Measurements from ENCODE around the gene VPS51.
A peak's percentile ranks its signal among the peaks of the same experiment; 100 is the strongest.

Gene VPS51

DNA sequence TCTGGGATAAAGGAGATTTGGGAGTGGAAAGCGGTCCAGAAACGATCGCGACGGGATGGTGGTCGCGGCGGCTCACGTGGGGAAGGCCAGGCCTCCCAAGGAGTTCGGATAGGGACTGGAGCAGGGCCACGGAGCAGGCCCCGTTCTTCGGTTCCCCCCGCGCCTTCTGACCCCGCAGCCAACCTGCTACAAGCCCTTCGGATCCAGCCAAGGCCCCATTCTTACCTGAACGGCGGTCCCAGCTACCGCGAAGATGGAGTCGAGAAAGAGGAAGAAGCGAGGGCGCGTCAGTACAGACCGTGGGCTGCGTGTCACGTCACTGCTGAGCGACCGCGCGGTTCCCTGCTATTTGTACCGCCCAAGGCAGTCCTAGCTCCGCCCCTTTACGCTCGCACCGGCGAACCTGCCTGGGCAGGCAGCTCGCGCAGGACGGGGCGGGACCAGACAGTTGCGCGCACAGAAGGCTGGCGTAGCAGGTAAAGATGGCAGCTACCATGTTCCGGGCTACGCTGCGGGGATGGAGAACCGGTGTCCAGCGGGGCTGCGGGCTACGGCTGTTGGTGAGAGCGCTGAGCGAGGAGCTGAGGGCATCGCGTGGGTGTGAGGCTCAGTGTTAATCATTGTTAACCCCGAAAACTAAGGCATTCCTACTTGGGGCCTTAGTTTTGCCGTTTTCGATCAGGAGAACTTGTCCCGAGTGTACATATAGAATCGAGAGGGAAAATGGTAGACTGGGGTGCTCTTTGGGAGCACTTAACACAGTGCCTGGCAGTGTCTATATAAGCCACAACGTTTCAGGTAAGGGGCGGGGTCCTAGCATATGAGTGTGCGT is 26.1 kb downstream of the VPS51 start, which contains the start of the genes FAU and MRPL49:
FAU (minus strand) TSS at position 270 of the 832 bp plus-strand sequence. CDS start 321 bp downstream, outside the sequence.
MRPL49 (plus strand) TSS at position 457 of the 832 bp plus-strand sequence; CDS start at position 483, 26 bp downstream.
- DNase-seq, result peak; percentile 99

DNA sequence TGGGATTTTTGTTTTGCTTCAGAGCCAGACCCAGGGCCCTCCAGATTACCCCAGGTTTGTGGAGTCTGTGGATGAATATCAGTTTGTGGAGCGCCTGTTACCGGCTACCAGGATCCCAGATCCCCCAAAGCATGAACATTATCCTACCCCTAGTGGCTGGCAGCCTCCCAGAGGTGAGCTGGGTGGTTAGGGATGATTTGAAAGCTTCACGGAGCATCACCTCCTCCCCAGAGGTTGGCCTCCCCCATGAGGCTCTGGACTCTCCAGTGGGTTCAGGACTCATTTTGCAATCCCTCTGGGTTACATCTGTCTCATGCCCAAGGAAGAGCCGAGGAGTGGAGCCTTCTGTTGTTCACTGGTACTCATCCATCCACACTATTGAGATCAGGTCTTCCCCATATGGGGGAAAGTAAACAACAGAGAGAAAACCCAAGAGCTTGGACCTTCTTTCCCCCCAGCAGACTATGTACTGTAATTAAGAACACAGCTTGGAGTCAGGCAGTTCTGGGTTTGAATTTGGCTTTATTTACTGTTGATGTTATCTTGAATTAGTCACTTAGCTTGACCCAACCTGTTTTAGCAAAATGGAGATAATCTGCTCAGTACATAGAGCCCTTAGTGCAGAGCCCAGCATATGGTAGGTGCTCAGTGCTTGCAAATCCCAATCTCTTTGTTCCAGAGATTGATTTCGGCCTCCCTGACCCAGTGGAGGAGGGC is 28.6 kb downstream of the VPS51 start:
- no peak for DNase-seq

DNA sequence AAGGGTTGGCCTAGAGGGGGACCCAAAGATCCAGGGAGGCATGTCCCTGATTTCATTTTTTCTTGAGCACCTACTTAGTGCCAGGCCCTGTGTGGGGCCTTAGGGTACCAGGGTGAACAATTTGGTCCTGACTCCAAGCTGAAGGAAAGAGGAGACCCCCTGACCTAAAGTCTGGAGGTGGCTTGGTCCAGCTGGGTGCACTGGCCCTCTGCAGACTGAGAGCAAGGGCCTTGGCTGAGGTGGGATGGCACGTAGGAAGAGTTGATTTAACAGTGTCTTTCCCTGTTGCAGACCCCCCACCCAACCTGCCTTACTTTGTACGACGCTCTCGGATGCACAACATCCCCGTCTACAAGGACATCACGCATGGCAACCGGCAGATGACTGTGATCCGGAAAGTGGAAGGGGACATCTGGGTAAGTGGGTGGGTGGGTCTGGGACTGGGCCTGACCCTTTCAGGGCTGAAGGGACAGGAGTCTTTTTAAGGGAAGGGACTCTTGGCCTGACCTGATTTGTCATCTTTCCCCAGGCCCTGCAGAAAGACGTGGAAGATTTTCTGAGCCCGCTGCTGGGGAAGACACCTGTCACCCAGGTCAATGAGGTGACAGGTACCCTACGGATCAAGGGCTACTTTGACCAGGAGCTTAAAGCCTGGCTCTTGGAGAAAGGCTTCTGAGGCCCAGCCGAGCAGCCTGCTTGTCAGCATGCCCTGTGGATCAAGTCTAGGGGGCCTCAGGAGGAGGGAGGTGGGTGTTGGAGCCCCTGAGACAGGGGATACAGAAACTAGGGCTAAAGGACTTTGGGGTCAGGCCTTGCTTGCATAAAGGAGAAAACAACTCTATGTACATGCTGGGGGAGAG is 29.4 kb downstream of the VPS51 start:
- DNase-seq, result no peak

DNA sequence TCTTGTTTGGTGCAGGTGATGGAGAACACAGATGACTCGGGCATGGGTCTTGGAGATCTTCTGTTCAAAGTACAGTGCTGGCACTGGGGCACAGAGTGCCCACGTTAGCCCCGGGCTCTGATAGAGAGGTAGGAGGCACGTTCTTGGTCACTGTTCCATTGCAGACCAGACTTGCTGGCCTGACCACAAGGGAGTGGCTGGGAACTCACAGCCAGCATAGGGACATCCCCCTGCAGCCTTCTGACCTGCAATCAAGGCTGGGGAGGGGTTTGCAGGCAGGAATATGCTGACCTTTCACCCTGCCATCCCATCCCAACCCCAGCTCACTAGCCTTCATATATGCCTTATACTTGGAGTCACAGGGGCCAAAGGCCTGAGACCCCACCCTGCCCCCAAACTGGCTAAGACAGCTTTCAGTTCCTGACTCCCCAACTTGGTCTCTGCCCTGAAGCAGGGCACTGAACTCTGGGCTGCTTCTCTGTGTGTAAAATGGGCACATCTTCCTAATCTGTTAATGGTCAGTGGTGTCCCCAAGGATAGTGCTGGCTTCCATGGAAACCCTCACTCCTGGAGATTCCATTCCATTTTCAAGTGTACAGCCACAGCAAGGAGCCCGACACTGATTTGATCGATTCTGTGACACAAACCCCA is 30.7 kb downstream of the VPS51 start:
- no peak for DNase-seq

DNA sequence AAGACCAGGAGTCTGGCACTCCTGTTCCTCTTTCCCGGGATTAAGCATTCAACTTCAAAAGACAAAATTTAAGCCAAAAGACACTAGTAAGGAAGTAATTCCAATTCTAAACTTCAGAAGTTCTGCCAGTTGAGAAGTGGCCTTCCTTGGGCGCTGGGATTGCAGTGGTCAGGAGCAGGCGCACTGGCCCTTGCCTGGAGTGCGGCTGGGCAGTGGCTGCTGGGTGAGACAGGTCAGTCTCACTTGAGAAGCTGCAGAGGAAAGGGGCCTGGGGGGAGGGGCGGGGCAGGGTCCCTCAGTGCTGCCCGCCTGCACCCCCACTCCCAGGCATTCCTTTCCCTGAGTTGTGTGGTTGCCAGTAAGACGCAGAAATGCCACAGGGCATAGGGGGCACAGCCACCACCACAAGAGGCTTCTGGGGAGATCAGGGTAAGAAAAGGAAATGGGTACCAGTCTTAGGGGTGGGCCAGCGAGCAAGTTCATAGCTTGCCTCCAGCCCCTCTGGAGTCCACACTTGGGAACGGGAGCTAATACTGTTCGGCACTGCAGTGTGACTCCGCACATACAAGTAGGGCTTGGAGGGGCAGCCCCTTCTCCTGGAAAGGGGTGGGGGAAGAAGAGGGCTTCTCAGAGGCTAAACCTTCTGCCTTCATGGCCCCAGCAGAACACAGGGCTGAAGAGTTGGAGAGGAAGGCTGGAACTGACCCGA is 31.6 kb downstream of the VPS51 start:
- DNase-seq, result no peak

DNA sequence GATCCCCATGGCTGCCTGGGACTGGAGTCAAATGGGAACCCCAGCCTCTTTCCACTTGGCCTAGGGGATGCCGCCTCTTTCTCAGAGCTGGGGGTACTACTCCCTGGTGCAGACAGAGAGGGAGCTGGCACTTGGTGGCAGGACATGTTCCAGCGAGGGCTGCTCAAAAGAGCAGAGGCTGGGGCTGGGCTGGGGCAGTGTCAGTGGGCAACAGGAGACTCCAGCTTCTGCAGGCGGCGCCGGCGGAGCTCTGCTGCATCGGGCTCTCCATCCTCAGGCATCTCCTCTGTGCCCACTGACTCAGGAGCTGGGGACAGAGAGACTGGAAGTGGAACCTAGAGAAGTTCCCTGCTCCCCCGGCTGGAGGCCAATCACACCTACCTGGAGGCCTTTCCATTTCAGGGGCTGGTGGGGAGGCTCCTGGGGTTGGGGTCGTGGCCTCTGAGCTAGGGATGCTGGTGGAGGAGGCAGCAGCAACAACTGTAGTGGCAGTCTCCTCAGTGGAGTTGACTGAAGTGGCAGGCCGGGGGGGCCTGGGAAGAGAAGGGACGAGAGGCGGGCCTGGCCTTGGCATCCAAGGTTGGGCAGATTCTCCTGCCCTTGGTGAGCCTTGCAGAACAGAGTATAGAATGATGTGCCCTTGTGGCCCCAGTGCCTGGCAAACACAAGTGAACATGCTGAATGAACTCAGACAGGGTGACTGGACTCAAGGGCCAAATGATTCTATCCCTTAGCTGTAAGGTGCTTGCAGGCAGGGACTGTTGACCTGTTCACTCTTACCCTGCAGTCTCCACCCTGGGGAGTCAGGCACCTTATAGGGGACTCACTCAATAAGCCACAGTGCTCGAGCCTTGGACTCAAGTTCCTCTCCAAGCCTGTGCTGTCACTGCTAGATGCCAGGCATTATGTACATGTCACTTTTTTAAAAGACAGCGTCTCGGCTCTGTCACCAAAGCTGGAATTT is 32.5 kb downstream of the VPS51 start:
- no peak for DNase-seq

DNA sequence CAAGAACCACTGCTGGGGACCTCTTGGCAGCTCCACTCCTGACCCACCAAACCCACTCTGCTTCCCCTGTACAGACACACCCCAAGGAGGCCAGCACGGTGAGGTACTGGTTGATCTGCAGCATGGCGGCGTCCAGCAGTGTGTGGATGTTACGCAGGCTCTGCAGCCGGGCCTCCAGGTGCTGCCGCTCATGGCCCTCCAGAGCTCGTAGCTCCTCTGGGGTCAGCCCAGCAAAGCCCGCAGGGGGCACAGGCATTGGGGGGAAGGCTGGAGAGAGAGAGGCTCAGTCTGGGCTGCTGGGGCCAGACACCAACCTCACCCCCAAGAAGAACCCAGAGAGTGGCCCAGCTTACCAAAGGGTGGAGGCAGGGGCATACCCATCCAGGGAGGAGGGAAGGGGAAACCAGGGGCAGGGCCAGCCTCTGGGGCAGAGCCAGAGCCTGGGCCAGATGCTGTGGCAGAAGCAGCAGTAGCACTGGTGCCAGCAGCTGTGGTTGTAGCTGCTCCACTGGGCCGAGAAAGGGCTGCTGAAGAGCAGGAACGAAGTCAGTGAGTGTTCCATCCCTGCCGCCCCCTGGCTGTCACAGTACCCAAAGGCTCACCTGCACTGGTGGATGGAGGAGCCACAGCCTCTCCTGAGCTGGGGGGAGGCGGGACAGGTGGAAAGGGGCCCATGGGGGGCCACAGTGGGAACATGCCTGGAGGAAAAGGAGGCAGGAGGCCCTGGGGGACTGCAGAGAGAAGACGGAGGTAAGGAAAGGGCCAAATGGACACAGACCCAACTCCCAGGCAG is 33.8 kb downstream of the VPS51 start:
- no peak for DNase-seq

DNA sequence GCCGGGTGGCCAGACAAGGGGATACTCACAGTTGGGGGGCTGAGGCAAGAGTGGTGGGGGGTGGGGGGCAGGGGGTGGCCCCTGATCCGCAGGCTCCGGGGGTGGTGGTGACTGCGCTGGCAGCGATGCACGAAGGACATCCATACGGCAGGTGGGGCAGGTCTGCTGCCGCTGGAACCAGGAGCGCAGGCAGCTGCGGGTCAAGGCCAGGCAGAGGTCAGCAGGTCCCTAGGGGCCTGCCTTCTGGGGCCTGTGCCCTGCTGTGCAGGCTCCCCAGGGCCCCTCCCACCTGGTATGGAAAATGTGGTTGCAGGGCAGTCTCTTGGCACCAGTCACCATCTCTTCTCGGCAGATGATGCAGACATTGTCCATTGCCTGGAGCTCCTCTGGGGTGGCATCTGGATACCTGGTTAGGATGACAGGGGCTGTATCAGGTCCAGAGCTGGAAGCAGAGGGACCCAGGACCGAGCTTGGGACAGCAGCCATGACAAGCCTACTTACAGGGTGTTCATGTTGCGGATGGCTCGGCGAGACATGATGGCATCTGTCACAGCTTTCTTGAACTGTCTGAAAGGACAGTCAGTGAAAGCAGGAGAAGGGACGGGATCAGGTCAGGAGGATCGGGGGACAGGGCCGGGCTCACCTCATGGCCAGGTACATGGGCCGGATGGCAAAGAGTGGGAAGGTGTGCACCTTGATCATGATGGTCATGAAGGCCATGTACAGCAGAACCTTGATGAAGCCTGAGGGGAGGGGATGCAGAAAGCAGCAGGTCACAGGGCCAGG is 34.8 kb downstream of the VPS51 start:
- no peak for DNase-seq

DNA sequence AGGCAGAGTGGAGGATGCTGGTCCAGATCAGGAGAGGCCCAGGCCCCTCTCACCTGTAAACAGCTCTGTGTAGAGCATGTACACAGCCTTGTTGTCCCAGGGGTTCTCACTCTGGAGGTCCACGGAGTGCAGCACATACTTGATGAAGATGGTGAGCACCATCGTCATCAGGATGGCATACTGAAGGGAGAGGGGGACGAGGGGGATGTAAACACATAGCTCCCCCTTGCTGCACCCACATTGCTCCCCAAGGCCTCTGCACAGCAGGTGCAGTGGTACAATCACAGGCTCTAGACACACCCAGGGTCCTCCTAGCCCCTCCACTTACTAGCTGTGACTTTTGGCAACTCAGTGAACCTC is 35.4 kb downstream of the VPS51 start:
- DNase-seq, result no peak

DNA sequence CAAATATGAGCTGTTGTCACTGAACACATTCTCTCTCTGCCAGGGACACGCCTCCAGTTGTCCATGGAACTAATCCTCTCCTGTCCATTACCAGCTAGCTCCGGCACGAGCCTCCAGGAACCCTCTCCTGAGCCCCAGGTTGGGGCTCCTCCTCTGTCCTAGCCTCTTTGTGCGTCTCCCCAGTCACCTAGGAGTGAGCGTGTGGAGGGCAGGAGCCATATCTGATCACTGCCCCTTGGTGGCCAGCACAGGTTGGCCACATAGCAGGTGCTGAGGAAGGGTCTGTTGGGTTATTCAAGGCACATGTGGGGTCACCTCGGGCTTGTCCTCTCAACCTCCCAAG is 35.9 kb downstream of the VPS51 start:
- no peak for DNase-seq

DNA sequence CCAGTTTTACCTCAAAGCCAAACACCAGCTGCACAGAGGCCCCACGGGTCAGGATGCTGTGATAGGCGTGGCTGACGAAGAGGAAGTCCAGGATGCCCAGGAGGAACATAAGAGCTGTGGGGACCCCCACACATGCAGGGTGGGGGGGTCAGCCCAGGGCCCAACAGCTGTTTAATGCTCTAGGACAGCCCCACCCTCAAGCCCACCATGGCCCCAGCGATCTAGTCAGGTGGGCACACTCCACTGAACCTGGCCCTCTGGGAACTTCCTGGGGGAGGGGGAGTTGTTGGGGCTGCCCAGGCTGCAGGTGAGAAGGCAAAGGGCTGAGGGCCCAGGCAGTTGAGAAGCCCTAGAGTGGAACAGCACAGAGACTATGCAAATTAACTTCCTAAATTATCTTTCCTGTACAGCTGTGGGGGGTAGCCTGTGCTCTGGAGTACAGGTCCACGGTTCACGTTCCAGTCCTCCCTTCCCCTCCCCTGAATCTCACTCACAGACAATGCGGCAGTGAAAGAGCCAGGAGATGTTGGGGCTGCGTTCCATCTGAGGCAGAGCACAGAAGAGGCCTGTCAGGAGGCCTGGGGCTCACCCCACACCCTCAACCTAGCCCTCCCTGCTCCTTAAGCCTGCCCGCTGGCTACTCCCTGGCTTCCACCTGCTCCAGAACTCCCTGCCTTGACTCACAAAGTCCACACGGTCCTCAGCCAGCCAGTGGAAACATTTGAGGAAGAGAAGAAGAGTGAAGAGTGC is 36.4 kb downstream of the VPS51 start:
- no peak for DNase-seq

DNA sequence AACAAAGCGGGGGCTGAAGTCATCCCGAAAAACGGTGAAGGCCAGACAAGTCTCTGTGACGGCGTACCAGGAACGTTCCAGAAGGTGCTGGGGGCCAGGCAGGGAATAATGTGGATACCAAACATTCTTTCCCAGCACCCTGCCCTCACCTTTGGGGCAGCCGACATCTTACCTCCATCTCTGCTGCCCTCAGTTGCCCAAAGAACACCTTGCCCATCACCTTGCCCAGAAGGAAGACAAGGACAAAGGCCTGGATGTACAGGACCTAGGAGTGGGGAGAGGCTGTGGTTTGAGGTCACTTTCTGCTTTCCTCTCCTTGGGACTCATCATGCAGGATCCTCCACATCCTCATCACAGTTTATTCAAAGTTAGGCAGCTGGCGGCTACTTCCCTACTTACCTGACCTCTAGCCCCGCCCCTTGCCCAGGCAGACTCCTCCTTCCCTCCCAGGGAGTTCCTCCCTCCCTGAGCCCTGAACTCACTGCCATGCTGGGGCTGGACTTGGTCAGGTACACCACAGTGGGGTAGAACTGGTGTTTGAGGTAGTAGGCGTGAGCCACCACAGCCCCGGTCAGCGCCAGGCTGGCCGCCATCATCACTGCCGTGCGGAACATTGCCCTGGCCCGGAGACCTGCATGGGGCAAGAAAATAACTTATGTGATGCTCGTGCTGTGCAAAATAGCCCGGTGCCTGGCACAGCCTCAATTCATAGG is 37.1 kb downstream of the VPS51 start:
- peak; percentile 40 for DNase-seq

DNA sequence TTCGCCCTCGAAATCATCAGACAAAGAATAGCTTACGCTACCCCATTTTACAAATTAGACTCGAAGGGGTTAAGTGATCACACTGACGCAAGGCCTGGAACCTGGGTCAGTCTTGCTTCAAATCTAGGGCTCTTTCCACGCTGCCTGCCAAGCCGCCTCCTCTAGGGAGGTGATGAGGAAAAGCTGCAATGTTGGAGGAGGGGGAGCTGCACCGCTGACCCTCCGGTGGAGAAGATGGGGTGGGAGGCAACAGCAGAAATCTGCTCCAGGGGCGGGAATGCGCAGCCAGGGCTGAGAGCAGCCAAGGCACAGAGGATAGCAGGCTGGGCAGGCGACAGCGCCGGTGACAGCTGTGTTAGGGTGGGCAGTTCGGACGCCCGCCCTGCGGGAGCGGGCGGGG is 37.7 kb downstream of the VPS51 start:
- DNase-seq, result peak; percentile 6

DNA sequence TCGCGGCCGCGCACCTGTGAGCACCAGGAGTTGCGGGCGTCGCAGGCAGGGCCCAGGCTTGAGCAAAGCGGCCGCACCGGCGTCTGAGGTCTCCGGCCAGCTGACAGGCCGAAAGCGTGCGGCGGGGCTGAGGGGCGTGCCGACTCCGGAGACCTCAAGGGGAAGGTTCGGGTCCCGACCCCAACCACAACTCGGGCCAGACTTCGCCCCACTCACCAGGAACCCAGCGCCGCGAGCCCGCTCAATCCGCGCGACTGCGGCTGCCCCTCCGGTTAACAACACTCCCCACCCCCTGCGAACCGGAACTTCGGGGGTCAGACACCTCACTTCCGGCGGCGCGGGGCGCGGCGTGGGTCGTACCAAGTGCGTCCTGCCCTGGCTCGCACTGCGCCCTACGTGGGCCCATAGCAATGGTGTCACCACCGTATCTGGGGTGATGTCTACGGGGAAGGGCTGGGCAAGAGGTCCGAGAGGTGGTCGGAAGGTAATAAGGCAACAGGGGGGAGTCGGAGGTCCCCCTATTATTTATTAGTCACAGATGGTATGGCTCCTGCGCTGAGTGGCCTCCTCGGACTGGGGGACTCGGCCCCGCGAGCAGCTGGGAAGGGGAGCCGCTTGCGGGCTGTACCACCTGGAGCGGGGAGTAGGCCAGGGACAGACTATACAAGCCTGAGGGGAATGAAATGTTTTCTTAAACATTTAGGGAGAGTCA is 38.4 kb downstream of the VPS51 start, which contains the start of gene SYVN1:
SYVN1 (minus strand) TSS at position 280 of the 712 bp plus-strand sequence. CDS start 918 bp downstream, outside the sequence.
- peak; percentile 92 for DNase-seq

DNA sequence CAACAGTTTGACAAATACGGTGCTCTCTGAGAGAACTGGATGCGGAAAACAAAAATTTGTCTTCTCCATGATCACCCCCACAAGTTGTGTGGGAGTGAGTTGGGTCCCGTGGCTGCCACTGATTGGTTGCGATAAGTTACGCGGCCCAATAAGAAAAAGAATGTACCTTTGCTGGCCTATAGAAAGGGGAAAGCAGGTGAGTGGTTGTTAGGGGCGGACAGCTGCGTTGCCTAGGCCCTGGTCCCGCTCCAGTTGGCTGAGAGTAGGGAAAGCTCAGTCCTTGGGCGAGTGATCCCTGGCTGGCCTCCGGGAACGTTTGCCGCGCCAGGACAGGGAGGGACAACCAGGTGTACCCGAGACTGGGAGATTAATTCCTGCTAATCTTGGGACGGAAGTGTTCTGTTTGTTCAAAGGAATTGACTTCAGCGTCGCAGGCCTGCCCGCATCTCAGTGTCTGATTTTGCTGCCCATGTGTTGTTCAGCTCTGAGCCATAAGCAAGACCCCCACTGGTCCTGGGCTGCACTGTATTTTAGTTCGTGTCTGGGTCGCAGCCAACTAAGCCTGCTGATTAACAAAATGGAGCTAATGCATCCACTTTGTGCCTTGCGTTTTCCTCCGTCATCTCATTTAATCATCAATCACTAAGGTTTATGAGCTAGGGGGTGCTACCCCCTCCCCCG is 39.1 kb downstream of the VPS51 start:
- peak; percentile 80 for DNase-seq

DNA sequence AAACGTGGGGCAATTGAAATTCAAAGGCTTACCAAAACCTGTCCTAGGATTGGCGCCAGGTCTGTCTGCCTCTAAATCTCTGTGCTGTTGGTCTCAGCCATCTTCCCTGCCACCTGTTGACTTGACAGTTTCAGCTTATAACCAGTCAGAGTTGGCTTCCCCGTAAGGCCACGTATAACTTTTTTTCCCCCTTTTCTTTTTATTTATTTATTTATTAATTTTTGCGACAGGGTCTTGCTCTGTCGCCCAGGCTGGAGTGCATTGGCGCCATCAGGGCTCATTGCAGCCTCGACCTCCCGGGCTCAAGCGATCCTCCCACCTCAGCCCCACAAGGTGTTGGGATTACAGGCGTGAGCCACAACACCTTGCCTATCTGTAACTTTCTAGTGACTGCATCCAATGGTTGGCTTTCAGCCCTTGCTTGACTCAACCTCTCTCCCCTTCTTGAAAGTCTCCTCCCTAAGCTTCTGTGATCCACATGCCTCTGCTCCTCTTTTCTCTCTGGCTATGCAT is 39.7 kb downstream of the VPS51 start:
- DNase-seq, result no peak
